CD4-positive, alpha-beta T cell treated with Interleukin-12 subunit alpha and Interleukin-12 subunit beta, for 1 hour (primary cell): ENCODE measurements around the gene P4HB.

Experiments
- DNase-seq: peaks from one replicate; pipeline ENCODE4 v3.0.0-alpha.2; 2020

The P4HB gene

DNA sequence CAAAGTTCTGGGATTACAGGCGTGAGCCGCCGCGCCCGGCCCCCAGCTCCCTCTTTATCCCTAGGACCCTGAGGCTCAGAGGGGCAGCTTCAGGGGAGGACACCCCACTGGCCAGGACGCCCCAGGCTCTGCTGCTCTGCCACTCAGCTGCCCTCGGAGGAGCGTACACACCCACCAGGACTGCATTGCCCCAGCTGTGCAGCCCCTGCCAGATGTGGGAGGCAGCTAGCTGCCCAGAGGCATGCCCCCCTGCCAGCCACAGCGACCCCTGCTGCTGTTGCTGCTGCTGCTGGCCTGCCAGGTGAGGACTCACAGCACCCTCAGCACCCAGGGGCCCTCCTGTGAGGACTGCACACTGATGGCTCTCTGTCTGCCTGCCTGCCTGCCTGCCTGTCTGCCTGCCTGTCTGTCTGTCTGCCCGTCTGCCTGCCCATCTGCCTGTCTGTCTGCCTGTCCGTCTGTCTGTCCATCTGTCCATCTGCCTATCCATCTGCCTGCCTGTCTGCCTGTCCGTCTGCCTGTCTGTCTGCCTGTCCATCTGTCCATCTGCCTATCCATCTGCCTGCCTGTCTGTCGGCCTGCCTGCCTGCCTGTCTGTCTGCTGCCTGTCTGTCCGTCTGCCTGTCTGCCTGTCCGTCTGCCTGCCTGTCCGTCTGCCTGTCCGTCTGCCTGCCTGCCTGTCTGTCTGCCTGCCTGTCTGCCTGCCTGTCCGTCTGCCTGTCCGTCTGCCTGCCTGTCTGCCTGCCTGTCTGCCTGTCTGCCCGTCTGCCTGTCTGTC is 51.4 kb downstream of the P4HB start:
- no peak for DNase-seq

DNA sequence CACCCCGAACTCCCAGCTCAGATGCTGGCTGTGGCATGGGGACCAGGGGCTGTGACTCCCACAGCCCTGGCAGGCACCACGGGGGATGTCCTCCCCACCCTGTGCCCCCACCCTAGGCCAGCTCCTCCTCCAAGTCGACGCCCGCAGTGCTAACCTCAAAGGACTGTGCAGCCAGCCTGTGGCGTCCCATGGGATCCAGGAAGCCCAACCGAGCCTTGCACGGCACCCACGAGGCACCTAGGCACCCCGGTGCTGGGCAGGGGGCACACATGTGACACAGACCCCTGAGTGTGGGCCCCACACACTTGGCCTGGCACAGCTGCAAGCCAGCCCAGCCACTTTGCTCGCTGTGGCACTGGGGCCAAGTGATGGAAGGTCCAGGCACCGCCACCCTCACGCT is 52.5 kb downstream of the P4HB start:
- DNase-seq = no peak

DNA sequence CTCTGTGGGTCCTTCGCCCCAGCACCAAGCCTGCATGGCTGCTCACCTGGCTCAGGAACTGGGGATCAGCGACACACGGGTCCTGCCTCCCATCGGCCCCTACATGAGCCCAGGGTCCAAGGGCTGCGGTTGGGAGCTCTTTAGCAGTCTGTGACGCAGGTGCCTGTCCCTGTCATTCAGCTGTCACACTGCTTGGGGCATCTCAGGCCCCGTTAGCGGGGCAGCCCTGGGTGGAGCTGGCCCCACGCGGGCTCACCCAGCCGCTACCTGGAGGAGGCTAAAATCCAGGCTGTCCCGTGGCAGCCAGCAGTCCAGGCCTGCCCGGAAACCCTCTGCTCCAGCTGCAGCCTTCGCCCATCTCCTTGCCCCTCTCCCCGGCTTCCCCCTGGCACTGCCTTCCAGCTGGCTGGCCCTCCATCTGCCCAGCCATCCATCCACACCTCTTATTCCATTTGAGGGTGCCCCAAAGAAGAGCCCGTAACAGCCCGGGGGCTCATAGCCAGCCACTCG is 53.1 kb downstream of the P4HB start:
- DNase-seq = no peak

DNA sequence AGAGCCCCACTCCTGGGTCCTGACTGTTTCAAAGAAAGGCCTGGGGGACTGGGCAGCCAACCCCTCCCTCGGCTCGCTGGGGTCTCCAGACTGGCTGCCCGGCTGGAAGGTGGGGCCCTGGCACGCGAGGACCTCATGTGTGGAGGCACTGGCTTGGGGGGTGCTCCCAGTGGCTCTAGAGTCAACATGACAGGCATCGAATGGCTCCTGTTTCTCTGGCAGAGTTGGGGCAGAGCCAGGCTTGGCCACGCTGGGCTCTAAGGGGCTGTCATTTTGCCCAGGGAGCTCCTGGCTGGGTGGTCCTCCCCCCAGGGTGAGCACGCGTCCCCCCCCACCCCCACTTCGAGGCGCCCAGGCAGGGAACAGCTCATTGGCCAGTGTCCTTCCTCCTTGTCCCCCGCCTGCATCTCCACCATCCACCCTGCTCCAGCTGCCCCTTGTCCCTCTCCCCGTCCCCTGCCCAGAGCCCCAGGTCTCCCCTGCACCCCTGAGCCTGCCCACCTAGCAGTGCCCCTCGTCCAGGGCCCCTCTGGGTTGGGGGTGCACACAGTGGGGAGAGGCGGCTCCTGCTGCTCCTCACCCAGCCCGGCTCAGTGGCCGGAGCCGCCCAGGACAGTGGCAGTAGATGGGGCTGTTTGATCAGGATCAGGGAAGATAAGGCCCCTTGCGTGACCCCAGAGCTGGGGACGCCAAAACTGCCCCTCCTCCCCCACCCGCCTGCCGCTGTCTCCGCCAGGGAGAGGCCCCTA is 53.7 kb downstream of the P4HB start:
- DNase-seq = no peak

DNA sequence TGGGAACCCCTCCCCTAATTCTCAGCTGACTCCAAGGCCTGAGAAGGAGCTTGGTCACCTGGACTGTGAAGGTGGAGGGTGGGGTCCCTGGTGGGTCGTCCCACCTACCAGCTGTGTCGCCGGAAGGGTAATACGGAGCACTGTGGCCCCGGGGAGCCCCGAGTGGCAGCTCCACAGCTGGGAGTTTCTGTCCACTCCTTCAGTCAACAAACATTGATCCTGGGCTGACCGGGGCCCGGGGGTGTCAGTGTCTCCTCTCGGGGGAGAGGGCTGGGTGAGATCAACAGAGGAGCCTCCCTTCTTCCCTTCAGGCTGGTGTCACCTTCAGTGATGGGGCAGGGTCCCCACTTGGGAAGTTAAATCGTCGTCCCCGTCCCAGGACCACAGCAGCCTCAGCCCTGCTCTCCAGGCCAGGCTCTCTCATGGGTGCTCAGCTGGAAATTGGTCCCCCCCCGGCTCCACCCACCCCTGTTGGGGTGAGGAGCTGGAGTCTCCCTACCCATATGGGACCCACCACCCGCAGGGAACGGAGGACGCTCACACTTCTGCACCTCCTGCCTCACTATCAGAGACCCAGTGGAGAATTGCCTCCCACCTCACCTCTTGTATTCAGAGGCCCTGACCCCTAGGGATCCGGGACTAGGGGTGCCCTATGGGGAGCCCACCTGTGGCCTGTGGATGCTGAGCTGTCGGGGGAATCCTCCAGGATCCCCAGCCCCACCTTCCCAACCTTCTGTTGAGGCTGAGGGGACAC is 54.5 kb downstream of the P4HB start:
- DNase-seq = no peak

- DNase-seq = no peak
Observed at GRCh38 chr17:81804559-81805399, 55.6 kb downstream of the P4HB start.

DNA sequence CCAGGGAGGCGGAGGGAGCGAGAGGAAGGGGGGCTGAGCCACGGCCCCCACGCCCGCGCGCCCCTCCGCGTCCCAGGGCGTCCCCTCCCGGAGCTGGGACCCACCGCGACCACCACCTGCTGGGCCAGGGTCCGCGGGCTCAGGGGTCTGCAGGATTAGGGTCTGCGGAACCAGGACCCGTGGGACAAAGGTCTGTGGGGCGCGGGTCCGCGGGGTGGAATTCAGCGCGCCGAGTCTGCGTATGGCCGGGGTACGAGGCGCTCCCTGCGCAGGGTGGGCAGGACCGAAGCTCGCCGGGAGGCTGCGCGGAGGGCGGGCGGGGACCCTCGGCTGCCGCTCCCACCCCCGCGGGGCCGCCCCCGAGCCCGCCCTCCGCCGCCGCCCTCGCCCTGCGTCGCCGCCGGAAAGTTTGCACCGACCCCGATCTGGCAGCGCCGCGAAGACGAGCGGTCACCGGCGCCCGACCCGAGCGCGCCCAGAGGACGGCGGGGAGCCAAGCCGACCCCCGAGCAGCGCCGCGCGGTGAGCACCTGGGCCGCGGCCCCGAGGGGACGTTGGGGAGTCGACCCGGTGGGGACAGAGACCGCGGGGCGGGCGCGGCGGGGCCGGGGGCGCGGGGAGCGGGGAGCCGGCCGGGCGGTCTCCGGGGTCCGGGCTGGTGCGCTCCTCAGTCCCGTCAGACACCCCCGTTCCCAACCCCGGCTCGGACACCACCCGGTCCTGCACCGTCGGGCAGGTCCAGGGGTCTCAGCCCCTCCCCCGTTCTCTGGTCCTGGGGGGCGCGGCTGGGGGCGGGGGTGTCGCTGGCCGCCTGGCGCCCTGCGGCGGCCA is 56.4 kb downstream of the P4HB start, which contains the start of gene GCGR:
GCGR (plus strand) TSS at position 423 of the 831 bp plus-strand sequence. CDS start 4,869 bp downstream, outside the sequence.
- no peak for DNase-seq

- no peak for DNase-seq
Observed at GRCh38 chr17:81802856-81803643, 57.3 kb downstream of the P4HB start.

- no peak for DNase-seq
Observed at GRCh38 chr17:81802048-81802758, 58.1 kb downstream of the P4HB start.

DNA sequence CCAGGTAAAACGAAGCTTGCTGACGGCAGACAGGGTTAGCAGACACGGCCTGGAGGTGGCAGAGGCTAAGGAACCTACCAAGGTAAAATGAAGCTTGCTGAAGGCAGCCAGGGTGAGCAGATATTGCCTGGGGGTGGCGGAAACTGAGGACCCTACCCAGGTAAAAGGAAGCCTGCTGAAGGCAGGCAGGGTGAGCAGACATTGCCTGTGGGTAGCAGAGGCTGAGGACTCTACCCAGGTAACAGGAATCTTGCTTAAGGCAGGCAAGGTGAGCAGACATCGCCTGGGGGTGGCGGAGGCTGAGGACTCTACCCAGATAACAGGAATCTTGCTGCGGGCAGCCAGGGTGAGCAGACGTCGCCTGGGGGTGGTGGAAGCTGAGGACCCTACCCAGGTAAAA is 59.0 kb downstream of the P4HB start:
- no peak for DNase-seq

DNA sequence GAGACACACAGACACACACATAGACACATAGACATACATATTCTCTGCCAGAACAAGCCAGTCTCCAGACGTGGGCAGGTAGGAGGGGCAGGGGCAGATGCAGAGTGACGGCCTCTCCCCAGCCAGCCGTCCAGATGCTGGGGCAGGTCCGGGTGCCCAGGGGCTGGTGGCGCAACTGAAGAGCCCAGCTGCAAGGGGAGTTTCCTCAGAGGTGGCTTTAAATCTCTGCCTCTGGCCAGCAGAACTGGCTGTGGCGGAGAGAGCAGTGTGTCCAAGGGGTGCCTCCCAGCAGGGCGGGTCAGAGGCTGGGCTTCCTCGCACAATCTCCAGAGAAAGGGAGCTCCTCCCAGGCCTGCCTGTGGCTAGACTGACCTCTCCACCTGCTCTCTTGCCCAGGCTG is 65.8 kb downstream of the P4HB start:
- no peak for DNase-seq

DNA sequence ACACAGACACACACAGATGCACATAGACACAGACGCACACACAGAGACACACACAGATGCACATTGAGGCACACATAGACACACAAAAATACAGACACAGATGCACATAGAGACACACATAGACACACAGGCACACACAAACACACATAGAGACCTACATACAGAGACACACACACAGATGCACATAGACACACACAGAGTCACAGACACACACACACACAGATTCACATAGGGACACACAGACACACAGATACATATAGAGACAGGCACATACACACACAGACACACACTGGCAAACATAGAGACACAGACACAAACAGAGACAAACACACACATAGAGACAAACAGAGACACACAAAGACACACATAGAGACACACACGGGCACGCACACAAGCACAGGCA is 66.3 kb downstream of the P4HB start:
- no peak for DNase-seq
